Neural crest cell (in vitro differentiated cells): ENCODE results near the gene CNOT10. TPM values are rescaled to one million over a fixed set of nuclear protein-coding genes. Genes with fewer than 3 reads are reported as not detected.
"Not testable (repeated sequence)": the region's sequence is repeated elsewhere in the genome, so short reads cannot be mapped to it uniquely, and the experiment has no call there.

Source experiments
- DNase-seq: peaks from one replicate; pipeline ENCODE4 v3.0.0; 2021; ENCODE audit warnings: low read depth, mixed read lengths, low spot score
- H3K27ac Mint-ChIP-seq: one replicate; pipeline ENCODE4 v1.8.0; 2021; ENCODE audit warnings: mild to moderate bottlenecking, mixed read lengths; ENCODE audit not compliant: unreplicated experiment
- H3K27me3 Mint-ChIP-seq: 2 replicates; pipeline ENCODE4 v1.8.0; 2021; ENCODE audit warnings: low read depth, mild to moderate bottlenecking, mixed read lengths
- H3K36me3 Mint-ChIP-seq: 2 replicates; pipeline ENCODE4 v1.8.0; 2021; ENCODE audit warnings: low read depth, mild to moderate bottlenecking, mixed read lengths
- H3K4me1 Mint-ChIP-seq: 2 replicates; pipeline ENCODE4 v1.8.0; 2021; ENCODE audit warnings: mixed read lengths
- H3K4me3 Mint-ChIP-seq: one replicate; pipeline ENCODE4 v1.8.0; 2021; ENCODE audit warnings: mild to moderate bottlenecking, mixed read lengths
- H3K9me3 Mint-ChIP-seq: 2 replicates; pipeline ENCODE4 v1.8.0; 2021; ENCODE audit warnings: mixed read lengths
- total RNA-seq: library from RNA; stranded (reverse); gene quantifications from 2 replicates; pipeline ENCODE4 v1.2.1, GENCODE V29; 2021
- TF ChIP-seq, protein P1 (sequence below): fragments of 200-600 bp; sonication (generic); conservative IDR thresholded peaks from 2 replicates; pipeline ENCODE4 v1.5.0; 2021; ENCODE audit warnings: antibody characterized with exemption, mild to moderate bottlenecking

CNOT10 gene
- total RNA-seq, 1 donor from 2014 or later: 53.6 TPM

GRCh38 chr3:32781211-32781968, 96.4 kb downstream of the CNOT10 start:
- H3K27me3 Mint-ChIP-seq: peaks cover 4% of the 10 kb centered on the region
- peaks cover 6% of the 10 kb centered on the region for H3K36me3 Mint-ChIP-seq
- H3K9me3 Mint-ChIP-seq: no peaks in the 10 kb centered on the region
- H3K4me3 Mint-ChIP-seq: peak overlapping the region; percentile 90
- peak overlapping the region; percentile 94 for H3K27ac Mint-ChIP-seq
- TF ChIP-seq, protein P1, sequence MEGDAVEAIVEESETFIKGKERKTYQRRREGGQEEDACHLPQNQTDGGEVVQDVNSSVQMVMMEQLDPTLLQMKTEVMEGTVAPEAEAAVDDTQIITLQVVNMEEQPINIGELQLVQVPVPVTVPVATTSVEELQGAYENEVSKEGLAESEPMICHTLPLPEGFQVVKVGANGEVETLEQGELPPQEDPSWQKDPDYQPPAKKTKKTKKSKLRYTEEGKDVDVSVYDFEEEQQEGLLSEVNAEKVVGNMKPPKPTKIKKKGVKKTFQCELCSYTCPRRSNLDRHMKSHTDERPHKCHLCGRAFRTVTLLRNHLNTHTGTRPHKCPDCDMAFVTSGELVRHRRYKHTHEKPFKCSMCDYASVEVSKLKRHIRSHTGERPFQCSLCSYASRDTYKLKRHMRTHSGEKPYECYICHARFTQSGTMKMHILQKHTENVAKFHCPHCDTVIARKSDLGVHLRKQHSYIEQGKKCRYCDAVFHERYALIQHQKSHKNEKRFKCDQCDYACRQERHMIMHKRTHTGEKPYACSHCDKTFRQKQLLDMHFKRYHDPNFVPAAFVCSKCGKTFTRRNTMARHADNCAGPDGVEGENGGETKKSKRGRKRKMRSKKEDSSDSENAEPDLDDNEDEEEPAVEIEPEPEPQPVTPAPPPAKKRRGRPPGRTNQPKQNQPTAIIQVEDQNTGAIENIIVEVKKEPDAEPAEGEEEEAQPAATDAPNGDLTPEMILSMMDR: peak; percentile 84
- peaks cover 34% of the 10 kb centered on the region for H3K4me1 Mint-ChIP-seq
- peak; percentile 87 for DNase-seq

DNA sequence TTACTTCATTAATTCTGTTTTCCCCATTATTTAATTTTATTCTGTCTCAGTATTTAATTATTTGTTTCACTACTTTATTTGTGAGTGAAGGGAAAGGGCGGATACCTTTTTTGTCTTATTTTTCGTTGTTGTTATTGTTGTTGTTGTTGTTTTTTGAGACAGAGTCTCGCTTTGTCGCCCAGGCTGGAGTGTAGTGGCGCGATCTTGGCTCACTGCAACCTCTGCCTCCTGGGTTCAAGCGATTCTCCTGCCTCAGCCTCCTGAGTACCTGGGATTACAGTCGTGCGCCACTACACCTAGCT, 96.9 kb downstream of the CNOT10 start:
- H3K27me3 Mint-ChIP-seq, H3K27ac Mint-ChIP-seq, H3K9me3 Mint-ChIP-seq, H3K36me3 Mint-ChIP-seq, DNase-seq: not testable (repeated sequence)
- Mint-ChIP-seq H3K4me3 (peak overlapping the region; percentile 73), H3K4me1 (peaks cover 34% of the 10 kb centered on the region)

DNA sequence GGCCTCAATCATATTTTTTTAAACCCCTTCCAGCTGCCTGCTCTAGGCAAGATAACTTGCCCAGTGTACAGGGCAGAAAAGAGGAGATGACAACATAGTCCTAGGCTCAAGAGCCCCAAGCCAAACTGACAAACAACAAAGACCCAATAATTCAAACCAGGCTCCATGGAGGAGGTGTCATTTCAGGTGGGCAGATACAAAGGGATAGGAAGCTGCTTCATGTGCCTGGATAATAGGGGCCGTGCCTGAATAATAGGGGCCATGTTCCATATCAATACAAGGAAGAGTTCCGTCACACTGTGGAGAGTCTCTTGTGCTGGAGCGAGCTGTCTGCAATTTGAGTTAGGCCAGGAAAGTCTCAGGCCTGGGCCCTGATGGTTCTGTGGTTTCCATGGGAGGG, 97.4 kb downstream of the CNOT10 start:
- Mint-ChIP-seq H3K27ac (no peak overlapping the region), H3K27me3 (peaks cover 4% of the 10 kb centered on the region), H3K4me1 (peaks cover 34% of the 10 kb centered on the region), H3K9me3 (no peaks in the 10 kb centered on the region), H3K36me3 (peaks cover 6% of the 10 kb centered on the region), H3K4me3 (peak overlapping the region; percentile 73)
- TF ChIP-seq, protein P1: no peak
- DNase-seq: no peak

GRCh38 chr3:32791833-32792232, 106.8 kb downstream of the CNOT10 start:
- TF ChIP-seq, protein P1: no peak
- H3K4me1 Mint-ChIP-seq: peaks cover 9% of the 10 kb centered on the region
- H3K36me3 Mint-ChIP-seq: no peaks in the 10 kb centered on the region
- H3K9me3 Mint-ChIP-seq: peaks cover 3% of the 10 kb centered on the region
- H3K27me3 Mint-ChIP-seq: no peaks in the 10 kb centered on the region
- no peak overlapping the region for H3K27ac Mint-ChIP-seq
- DNase-seq: no peak
- H3K4me3 Mint-ChIP-seq: no peak overlapping the region

GRCh38 chr3:32794487-32795308, 109.7 kb downstream of the CNOT10 start:
- Mint-ChIP-seq H3K36me3 (no peaks in the 10 kb centered on the region), H3K4me1 (peaks cover 10% of the 10 kb centered on the region), H3K27me3 (no peaks in the 10 kb centered on the region), H3K4me3 (no peak overlapping the region), H3K9me3 (peaks cover 3% of the 10 kb centered on the region), H3K27ac (no peak overlapping the region)
- TF ChIP-seq, protein P1: no peak
- DNase-seq: no peak

DNA sequence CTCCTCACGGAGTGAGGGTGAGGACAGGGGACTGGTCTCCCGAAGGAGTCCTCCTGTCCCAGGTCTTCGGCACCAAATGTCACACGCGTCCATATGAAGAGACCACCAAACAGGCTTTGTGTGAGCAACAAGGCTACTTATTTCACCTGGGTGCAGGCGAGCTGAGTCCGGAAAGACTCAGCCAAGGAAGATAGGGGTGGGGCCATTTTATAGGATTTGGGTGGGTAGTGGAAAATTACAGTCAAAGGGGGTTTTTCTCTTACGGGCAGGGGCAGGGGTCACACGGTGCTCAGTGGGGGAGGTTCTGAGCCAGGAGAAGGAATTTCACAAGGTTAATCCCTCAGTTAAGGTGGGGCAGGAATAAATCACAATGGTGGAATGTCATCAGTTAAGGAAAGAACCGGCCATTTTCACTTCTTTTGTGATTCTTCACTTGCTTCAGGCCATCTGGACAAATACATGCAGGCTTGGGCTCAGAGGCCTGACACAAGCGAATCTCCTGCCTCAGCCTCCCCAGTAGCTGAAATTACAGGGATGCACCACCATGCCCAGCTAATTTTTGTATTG, 111.5 kb downstream of the CNOT10 start:
- Mint-ChIP-seq H3K4me1 (peaks cover 17% of the 10 kb centered on the region), H3K27ac (peak overlapping the region; percentile 85)
- H3K9me3 Mint-ChIP-seq, H3K4me3 Mint-ChIP-seq, DNase-seq, H3K27me3 Mint-ChIP-seq, H3K36me3 Mint-ChIP-seq: not testable (repeated sequence)
